NCI-H748 (cell line): ENCODE results near the gene DDIT4.
A peak's percentile ranks its signal among the peaks of the same experiment; 100 is the strongest.
"Not testable (repeated sequence)": the region's sequence is repeated elsewhere in the genome, so short reads cannot be mapped to it uniquely, and the experiment has no call there.

Source experiments
- DNase-seq: peaks from one replicate; lab custom pipeline; 2025; ENCODE audit not compliant: unreplicated experiment; lab: John Stamatoyannopoulos, UW

DDIT4 gene

GRCh38 chr10:72292223-72292691, 18.5 kb downstream of the DDIT4 start:
- DNase-seq, result no peak

GRCh38 chr10:72295330-72295910, 21.7 kb downstream of the DDIT4 start:
- no peak for DNase-seq

- not testable (repeated sequence) for DNase-seq
Observed at GRCh38 chr10:72296829-72297280, 23.1 kb downstream of the DDIT4 start.

GRCh38 chr10:72297281-72297804, 23.6 kb downstream of the DDIT4 start:
- no peak for DNase-seq

GRCh38 chr10:72297805-72298591, 24.3 kb downstream of the DDIT4 start:
- DNase-seq, result peak; percentile 96

GRCh38 chr10:72298592-72299519, 25.1 kb downstream of the DDIT4 start:
- DNase-seq, result no peak

DNA sequence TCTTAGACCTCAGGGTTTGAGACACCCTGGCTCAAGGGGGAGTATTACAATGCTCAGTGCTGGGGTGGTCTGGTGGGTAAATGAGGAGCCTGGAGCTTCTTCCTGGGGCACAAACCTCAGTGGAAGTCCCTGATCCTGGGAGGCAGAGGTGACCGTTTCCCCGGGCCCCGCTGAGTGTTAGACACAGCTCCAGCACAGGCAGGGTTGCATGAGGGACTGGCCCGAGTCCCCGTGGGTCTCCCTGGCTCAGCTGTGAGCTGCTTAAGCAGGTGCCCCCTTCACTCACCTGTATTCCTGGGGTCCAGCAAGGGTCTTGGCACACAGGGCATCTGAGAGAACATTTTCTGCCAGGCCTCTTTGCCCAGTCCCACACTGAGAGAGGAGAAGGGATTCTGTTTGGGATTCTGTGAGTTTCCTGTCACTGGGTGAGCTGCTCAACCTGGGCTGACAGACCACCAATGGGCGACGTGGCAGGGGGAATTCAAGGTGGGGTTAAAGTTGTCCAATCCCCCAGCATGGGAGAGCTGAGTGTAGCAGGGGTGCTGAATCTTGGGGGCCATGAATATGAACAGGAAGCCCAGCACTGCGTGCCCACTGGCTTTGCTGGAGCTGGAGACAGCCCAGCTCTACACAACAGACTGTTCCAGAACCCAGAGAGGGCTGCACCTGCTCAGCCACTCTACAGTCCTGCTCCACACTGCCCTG, 29.9 kb downstream of the DDIT4 start:
- DNase-seq, result no peak

DNA sequence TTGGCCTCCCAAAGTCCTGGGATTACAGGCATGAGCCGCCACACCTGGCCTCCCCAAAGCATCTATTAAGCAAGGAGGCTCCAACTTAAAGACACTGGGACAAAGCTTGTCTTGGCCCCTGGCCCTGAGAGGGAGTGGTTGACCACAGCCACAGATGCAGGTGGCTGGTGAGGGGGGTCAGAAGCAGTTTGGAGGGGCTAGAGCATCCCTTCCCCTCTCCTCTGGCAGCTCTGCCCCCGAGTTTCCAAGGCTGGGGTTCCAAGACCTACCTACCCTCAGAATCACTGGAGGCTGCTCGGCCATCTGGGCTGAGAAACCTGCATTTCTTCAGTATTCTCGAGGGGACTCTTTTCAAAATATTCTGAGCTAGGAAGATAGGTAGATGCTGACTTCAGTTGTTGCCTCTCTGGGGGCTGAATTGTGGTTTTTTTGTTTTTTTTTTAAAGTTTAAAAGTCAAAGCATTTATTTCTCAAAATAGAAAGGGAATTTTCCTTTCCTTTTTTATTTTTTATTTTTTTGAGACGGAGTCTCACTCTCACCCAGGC, 32.6 kb downstream of the DDIT4 start:
- DNase-seq, result no peak

DNA sequence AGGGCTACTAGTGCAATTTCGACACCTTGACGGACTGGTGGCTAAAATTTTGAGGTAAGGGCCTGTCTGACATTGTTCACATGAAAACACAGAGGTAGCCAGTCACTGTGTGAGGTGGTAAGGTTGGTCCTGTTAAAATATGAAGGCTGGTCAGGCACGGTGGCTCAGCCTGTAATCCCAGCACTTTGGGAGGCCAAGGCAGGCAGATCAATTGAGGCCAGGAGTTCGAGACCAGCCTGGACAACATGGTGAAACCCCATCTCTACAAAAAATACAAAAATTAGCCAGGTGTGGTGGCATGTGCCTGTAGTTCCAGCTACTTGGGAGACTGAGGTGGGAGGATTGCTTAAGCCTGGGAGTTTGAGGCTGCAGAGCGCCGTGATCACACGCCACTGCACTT, 34.0 kb downstream of the DDIT4 start:
- not testable (repeated sequence) for DNase-seq

GRCh38 chr10:72308320-72308987, 34.7 kb downstream of the DDIT4 start:
- DNase-seq, result no peak

- DNase-seq, result peak; percentile 6
Observed at GRCh38 chr10:72309290-72310240, 35.8 kb downstream of the DDIT4 start.

DNA sequence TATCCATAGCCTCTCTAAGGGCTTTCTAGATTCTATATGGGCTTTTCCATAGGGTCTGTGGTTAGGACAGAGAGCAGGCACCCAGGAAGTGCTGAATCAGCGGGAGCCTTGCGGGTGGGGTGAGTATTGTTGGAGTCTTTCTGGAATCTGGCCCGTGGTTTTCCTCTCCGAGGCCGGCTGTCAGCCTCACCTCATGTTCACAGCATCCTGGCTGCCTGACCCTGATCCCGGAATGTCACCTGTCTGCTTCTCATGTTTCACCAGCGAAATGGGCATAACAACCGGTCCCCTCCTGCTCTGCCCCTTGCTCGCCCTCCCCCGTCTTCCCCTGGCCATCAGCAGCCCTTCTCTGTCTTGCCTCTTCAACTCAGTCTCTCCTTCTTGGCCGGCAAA, 36.5 kb downstream of the DDIT4 start:
- no peak for DNase-seq

DNA sequence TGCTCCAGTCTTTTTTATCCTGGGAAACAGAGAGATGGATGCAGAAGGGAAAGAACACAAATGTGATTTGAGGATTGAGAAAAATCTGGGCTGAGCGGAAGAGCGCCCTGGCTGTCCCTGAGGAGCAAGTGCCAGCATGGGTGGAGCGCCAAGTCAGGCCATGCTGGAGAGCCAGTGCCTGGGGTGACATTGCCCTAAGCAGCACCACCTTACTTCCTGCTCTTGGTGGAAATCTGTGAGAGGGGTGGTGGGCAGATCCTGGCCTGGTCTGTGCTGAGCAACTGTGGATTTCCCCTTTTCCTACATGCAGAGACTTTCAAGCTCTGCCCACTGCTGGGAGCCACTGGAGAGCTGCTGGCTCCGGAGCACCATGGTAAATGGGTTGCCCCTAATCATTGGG, 36.9 kb downstream of the DDIT4 start:
- no peak for DNase-seq

DNA sequence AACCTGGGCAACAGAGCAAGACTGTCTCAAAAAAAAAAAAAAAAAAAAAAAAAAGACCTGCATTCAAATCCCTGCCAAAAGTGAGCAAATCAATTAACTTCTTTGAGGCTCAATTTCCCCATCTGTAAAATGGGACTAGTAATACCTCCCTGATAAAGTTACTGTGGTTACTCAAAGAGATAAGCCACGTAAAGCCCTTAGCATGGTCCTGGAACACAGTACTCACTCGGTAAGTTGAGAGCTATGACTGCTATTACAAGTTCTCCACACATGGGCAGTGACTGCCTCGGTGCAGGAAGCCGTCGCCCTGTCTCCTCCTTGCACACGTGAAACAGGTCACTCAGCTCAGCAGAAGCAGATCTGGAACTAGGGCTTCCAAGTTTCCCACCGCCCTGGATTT, 37.9 kb downstream of the DDIT4 start:
- no peak for DNase-seq

GRCh38 chr10:72312865-72313391, 39.2 kb downstream of the DDIT4 start:
- no peak for DNase-seq

- no peak for DNase-seq
Observed at GRCh38 chr10:72314263-72314662, 40.5 kb downstream of the DDIT4 start.

DNA sequence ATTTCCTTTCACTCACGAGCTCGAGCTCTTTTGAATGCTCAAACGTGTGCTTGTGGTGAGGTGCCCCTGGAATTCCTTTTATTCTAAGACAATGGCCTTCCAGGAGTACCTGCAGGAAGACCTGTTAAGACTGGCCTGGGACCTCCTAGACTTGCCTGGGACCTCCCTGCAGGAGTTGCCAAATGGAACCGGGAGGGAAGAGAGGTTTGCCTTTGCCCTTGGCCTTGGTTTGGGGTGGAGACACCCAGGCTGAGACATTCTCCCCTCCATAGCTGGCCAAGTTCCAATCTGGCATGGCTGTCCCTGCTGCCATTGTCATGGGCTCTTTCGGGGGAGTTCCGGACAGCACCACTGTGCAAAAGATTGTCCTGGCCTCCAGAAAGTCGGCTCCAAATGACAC, 41.3 kb downstream of the DDIT4 start:
- no peak for DNase-seq

DNA sequence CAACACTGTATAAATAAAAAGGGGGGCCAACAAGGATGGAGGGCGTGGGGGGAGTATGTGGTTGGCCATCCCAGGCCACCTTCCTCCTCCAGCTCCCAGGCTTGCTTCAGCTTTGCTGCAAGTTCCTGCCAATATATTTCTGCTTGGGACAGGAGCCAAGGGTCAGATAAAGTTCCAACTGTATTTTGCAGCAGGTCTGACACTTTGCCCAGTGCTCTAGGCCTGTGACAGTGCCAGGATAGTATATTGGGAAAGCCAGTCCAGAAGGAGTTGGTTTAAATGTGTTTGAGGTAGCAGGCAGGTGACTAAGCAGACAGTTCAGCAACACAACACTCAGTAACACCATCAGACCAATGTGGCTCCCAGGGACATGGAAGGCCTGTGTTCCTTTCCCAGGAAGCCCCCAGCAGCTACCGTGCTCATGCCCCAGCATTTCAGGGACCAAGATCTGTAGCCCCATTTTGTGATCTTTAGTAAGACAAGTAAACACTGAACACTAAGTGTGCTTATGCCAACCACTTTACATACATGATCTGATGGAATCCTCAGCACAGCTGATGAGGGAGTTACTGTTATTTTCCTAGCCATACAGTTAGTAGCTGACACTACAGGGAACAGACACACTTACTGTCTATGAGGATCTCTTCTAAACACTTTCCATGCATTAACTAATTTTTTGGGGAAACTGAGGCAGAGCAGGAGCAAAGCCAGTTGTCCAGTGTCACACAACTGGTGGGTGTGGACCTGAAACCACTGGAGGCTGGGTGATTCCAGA, 42.1 kb downstream of the DDIT4 start:
- no peak for DNase-seq
